Activated T-cell treated with anti-CD3 and anti-CD28 coated beads for 48 hours (primary cell): ENCODE data around the gene XRN1.
"Not testable (repeated sequence)": the region's sequence is repeated elsewhere in the genome, so short reads cannot be mapped to it uniquely, and the experiment has no call there.

ENCODE experiments used
- DNase-seq: peaks from one replicate; pipeline ENCODE4 v3.0.0-alpha.2; 2020; ENCODE audit warnings: low read depth

Gene XRN1

DNA sequence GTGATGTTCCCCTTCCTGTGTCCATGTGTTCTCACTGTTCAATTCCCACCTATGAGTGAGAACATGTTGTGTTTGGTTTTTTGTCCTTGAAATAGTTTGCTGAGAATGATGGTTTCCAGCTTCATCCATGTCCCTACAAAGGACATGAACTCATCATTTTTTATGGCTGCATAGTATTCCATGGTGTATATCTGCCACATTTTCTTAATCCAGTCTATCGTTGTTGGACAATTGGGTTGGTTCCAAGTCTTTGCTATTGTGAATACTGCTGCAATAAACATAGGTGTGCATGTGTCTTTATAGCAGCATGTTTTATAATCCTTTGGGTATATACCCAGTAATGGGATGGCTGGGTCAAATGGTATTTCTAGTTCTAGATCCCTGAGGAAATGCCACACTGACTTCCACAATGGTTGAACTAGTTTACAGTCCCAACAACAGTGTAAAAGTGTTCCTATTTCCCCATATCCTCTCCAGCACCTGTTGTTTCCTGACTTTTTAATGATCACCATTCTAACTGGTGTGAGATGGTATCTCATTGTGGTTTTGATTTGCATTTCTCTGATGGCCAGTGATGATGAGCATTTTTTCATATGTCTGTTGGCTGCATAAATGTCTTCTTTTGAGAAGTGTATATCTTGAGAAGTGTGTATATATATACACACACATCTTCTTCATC is 123.4 kb downstream of the XRN1 start:
- not testable (repeated sequence) for DNase-seq

DNA sequence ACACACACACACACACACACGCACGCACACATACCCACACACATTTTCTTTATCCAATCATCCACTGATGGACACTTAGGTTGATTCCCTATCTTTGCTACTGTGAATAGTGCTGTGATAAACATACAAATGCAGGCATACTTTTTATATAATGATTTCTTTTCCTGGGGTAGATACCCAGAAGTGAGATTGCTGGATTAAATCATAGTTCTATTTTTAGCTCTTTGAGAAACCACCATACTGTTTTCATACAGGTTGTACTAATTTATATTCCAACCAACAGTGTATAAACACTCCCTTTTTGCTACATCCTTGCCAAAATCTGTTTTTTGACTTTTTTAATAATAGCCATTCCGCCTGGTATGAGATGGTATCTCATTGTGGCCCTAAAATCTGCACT is 127.9 kb downstream of the XRN1 start:
- DNase-seq, result no peak

DNA sequence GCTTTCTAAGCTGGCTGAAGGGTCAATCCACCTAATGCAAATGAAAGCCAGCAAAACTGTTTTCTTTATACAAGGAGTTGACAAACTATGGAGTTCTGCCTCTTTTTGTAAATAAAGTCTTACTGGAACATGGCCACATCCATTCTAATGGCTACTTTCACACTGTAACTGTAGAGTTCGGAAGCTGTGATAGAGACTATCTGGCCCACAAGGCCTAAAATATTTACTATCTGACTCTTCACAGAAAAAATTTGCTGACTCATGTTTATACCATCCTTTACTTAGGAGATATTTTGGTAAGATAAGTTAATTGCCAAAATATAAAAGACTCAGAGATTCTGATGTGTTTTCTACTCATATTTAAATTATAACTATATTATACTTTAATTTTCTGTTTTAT is 128.7 kb downstream of the XRN1 start:
- DNase-seq, result no peak

DNA sequence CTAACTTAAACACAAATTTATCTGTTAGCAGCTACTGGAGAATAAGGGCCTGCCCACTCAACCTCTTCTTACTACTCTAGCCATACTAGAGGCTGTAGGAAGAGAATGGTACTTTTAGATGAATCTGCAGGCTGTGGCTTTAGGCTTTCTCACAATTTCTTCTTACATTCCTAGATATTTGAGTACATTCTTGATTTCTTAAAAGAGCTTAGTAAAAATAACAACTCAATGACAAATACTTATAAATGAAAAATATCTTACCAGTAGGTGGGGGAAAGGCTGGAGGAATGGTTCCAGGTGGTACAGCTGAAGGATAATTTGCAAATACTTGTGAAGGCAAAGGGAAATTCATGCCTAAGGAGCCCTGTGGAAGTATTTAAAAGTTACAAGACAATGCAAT is 129.5 kb downstream of the XRN1 start:
- DNase-seq, result no peak

DNA sequence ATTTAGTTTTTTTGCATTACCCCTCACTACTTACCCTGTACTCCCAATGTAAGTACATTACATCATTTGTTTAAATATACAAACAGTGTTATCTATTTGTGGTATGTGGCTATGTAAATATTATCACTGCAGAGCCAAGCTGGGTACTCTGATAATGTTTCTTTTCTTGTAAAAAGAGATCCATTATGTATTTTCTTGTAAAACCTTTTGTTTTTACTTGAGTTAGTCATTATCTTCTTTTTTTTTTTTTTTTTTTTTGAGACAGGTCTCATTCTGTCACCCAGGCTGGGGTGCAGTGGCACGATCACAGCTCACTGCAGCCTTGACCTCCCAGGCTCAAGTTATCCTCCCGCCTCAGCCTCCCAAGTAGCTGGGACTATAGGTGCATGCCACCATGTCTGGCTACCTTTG is 131.9 kb downstream of the XRN1 start:
- DNase-seq, result not testable (repeated sequence)

DNA sequence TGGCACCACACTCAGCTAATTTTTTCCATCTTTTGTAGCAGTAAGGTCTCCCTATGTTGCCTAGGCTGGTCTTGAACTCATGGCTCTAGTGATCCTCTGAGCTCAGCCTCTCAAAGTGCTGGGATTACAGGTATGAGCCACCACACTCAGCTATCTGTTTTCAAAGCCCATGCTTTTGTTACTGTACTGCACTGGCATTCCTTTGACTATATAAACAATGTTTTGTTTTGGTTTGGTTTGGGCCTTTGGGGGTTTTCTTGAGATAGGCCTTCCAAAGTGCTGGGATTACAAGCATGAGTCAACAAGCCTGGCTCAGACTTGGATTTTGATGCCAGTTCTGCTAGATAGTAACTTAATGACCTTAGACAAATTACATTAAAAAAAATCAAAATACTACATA is 132.8 kb downstream of the XRN1 start:
- DNase-seq, result no peak

DNA sequence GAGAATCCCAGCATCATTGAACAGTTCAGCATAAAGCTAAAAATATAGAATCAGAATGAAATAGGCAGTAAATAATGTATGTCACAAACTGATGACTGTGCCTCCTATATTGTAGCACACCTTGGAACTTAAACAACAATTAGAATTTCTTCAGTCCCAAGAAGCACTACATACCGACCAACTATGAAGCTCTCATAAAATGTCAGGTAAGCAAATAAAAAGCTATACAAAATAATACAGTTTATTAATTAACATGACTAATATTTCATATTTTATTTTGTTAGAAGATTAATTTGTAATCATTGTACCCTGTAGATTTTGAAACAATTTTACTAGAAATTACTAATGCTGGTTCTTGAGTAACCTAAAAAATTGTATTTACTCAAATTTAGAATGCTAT is 137.4 kb downstream of the XRN1 start:
- no peak for DNase-seq

DNA sequence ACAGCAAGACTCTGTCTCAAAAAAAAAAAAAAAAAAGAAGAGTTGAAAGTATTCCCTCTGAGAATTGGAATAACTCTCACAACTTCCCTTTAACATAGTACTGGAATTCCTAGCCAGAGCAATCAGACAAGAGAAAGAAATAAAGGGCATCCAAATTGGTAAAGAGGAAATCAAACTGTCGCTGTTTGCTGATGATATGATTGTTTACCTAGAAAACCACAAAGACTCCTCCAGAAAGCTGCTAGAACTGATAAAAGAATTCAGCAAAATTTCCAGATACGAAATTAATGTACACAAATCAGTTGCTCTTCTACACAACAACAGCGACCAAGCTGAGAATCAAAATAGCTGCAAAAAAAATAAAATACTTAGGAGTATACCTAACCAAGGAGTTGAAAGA is 145.0 kb downstream of the XRN1 start:
- not testable (repeated sequence) for DNase-seq

DNA sequence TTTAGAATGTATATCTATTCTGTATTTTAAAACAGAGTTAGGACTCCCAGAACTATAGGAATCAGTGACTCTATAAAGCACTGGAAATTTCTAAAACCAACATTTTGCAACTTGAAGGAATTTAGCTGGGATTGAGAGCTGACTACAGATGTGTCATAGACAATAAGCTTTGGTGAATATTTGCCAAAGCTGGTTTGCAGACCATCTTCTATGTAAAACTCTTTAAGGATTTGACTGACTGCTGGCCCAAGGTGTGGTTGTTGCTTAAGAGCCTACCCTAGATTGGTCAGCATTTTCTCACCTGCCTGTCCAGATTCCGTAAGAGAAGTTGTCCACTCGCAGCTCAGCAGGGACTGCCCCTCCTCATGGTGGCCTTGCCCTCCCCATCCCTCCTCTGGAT is 149.2 kb downstream of the XRN1 start:
- DNase-seq, result no peak

DNA sequence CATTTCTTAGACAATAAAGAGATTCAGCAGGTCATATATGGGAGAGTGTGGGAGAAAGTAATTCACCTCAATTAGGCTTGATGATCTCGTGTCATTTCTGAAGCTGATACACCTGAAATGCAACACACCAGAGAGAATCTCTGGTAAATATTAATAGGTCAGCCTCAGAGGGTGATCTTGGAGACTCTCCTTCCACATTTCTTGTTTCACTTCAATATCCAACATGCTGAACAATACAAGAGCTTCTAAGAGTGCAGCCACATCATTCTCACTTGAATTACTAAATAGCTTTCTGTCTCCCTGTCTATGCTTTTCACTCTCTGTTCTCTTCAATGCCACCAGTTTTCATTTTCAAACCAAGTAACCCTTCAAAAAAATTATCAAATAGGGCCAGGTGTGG is 151.3 kb downstream of the XRN1 start:
- DNase-seq, result no peak

DNA sequence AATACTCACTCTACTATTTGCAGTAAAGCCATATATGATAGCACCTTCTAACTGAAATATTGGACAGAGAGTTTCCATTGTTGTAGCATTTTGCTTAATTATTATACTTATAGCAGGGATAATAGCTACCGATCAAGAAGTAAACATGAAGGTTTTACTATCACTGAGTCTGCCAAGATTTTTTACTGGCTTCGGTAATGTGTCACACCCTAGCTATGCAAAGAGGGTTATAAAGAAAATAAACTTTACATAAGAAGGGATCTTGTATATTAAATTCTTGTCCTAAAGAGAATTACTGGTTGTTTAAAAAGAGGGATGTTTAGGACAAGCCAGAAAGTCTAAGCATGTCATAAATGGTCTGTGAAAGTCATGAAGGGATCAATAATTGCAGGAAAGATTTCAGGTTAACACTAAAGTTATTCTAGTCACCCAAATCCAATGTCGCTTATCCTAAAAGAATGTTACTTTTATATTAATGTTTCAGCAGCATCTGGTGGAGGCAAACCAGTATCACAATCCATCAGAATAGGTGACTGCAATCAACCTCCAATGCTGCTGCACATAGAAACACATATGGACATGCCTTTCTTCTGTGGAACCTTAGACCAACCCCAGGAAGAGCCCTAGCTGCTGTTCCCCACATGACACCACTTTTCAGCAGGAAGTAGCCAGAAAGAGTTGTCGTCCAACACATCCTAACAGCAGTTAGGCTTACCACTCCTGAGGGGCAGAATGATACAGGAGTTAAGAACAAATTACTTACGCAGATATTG is 159.8 kb downstream of the XRN1 start:
- DNase-seq, result no peak

DNA sequence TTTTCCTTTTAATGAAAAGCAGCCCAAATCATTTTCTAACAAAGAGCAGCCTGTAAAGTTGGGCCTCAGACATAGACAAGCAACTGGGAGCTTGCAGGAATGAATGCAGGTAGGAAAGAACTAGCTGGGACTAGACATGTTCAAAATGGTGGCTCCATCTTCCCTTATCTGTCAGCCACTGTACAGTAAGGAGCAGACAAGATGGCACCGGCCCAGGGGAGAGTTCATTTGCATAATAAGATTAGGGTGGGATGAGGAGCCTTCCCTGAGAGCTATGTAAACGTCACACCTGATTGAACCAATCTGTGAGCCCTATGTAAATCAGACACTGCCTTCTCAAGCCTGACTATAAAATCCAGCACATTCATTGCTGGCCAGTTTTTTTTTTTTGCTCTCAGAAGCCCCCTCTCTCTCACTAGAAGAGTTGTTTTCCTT is 162.7 kb downstream of the XRN1 start:
- no peak for DNase-seq

DNA sequence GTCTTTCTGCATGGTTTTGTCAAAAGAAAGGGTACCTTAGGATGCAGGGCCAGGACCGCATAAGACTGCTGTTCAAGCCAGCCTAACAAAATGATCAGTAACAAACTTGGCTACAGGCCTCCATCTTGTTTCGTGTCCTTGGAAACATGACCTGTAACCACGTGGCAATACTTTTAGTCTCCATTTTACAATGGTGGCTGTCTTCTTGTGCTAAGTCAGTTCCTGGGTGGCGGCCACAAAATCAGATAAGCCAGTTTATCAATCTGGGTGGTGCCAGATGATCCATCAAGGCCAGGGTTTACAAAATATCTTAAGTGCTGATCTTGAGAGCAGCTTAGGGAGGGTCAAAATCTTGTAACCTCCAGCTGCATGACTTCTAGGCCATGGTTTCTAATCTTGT is 165.3 kb downstream of the XRN1 start:
- no peak for DNase-seq

DNA sequence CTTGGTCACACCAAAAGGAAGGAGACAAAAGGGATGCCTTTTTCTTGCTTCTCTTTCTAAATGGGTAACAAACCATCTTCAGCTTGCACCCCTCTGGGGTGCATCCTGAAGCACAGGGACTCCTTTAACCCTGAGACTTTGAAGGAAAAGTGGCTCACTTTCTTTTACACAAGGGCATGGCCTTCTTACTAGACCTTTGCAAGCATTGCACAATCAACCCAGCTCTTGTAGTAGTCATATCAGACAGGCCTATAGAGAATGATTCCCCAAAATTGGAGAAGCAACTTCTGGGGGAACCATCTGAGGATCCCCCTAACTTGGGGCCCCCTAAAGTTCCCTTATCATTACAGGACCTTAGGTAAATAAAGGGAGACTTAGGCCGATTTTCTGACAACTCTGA is 166.4 kb downstream of the XRN1 start:
- DNase-seq, result no peak

DNA sequence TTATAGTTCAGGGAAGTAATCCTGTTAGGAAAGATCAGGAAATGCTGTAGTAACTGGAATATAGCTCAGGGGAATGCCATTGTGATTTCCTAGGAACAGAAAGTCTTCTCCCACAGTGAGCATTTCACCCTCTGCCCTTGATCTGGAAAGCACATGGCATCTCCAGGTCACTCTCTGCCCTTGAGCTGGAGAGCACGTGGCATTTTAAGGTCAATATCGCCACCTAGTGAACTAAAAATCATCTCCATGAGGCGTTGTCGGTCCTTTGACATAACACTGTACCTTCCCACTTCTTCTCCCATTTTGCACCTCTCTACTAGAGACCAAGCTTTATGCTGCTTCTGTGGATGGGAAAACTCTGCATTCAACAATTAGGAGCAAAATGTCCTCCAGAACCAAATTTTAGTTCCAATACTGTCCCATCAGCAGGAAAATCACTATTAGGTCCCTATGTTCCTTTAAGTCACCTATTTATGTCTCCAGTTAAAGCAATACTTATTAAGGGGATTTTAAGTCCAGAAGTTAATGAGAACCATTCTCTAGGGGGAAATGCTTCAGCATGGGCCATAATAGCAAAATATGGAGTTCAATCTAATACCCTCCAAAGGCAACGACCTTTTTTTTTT is 167.8 kb downstream of the XRN1 start:
- peak; percentile 9 for DNase-seq

DNA sequence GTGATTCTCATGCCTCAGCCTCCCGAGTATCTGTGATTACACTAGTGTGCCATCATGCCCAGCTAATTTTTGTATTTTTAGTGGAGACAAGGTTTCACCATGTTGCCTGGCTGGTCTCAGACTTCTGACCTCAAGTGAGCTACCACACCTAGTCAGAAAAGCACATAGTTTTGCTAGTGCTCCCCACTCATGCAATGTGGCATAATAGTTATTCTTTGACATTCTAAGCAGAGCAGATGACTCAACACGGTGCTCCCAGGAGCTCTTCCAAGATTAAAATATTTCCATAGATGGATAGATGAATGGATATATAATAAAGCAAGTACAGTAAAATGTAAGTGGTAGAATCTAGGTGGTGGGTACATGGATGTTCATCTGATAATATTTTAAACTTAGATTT is 169.4 kb downstream of the XRN1 start:
- DNase-seq, result no peak

DNA sequence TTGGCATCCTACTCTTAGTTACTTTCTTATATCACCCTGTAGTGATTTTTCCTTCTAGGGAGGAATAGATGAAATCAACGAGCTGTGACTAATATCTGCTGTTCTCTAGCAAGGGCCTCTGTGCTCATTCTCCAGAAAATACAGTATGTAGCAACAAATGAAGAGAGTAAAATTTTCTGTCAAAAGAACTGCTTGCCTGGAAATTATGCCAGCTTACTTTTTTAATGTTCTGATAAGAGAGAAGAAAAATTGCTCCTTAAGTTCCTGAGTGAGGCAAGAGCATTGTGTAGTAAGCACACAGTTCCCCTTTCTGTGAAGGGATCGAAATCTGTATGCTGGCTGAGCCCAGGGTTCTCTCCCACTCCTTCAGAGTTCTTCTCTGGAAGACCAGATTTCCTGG is 171.1 kb downstream of the XRN1 start:
- no peak for DNase-seq

DNA sequence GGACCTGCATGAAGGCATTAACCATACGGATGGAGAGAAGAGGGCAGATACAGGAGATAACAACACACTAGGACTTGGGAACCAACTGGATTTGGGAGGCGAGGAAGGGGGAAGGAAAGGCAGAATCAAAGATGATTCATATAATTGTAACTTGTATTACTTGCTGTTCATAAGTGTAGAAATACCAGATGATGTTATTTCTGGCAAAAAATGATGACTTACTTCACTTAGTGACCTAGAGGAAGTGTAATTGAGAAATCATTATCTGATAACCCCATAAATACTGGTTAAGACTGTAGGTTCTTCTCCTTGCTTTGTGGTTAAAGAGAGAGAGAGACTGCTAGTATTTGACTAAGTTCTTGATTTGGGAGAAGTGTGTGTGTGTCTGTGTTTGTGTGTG is 172.0 kb downstream of the XRN1 start:
- no peak for DNase-seq

DNA sequence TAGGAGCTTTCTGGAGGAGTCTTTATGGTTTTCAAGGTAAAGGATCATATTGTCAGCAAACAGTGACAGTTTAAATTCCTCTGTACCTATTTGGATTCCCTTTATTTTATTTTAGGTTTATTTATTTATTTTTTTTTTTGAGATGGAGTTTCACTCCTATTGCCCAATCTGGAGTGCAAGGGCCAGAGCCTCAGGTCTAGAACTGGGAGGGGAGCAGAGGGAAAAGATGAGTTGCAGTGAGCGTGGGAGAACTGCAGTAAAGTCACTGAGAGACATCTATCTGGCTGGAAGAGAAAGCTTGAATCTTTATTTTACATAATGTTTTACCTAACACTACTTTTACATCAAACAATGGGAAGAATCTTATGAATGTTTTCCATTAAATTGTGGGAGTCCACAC is 172.9 kb downstream of the XRN1 start:
- DNase-seq, result no peak

DNA sequence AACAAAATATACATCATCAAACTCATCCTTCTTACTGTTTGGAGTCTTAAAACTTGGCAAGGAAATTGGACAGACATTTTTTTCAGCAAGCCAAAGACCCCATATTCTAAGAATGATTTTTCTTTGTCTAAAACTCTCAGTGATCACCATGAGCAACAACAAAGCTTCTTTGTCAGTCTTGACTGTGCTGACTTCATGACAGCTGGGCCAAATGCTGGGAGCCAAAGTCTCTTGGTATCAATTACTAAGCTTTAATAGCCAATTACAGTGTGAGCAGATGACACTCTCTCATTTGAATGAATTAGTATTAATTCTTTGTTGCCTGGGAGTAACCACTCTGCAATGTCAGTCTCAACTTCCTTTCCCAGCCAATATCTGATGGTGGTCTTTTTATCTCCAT is 174.3 kb downstream of the XRN1 start:
- no peak for DNase-seq

DNA sequence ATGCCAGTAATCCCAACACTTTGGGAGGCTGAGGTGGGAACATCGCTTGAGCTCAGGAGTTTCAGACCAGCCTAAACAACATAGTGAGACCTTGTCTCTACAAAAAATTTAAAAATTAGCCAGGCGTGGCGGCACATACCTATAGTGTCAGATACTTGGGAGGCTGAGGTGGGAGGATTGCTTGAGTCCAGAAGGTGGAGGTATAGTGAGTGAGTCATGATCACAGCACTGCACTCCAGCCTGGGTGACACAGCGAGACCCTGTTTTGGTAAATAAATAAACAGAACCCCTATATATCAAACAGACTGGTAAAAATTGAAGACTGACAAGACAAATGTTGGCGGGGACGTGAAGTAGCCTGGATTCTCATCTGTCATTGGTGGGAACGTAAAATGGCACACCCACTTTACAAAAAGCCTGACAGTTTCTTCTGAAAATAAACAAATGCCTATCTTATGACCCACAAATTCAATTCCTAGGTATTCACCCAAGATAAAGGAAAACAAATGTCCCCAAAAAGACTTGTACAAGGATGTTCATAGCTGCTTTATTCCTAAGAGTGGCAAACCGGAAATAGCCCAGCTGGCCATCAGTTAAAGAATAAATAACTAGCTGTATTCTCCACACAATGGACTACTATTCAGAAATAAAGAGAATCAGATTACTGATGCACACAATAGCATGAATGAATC is 175.5 kb downstream of the XRN1 start:
- DNase-seq, result no peak

DNA sequence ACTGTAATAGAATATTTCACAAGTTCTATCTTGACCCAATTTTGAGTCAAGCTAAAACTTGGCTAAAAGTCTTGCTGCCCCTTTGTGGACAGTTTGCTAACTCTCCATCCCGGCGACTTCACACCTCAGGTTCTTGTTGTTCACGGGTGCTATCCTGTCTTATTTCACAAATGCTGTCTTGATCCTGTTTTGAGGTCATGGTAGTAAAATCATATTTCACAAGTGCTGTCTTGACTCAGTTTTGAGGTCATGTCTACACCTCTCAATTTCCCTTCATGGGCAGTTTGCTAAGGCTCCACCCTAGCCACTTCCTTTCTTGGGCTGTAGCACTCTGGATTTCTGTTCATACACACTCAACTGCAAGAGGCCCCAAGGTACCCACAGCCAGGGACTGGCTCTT is 177.4 kb downstream of the XRN1 start:
- no peak for DNase-seq

DNA sequence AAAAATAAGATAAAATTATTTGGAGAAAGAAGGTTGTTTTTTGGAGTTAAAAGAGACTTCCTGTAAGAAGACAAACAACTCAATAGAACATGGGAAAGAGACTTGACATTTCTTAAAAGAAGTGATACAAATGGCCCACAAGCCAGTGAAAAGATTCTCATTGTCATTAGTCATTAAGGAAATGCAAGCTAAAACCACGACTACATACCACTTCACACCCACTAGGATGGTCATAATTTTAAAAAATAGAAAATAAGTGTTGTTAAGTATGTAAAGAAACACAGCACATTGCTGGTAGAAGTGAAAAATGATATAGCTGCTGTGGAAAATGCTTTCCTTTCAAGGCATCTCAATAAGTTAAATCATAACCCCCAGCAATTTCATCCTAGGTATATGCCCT is 178.1 kb downstream of the XRN1 start:
- DNase-seq, result no peak
